ENCODE measurements around the gene GNPTG.
A peak's percentile ranks its signal among the peaks of the same experiment; 100 is the strongest.

GNPTG gene

DNA sequence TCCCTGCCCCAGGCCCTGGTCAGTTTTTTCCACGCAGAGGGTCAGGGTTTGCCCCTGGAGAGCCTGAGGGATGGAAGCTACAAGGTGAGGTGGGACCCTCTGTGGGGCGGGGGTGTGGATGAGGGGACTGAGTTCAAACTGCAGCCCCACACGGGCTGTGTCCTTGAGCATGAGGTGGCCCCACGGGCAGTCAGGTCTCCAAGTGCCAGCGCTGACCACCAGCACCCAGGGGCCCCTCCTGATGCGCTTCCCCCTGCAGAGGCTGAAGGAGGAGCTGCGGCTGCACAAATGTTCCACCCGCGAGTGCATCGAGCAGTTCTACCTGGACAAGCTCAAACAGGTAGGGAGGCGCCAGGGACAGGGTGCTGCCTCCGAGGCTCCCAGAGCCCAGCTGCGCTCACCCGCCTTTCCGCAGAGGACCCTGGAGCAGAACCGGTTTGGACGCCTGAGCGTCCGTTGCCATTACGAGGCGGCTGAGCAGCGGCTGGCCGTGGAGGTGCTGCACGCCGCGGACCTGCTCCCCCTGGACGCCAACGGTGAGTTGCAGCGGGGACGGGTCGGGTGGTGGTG is 4.4 kb upstream of the GNPTG start:
- DNase-seq (ENCODE audit: low read depth) = no peak

DNA sequence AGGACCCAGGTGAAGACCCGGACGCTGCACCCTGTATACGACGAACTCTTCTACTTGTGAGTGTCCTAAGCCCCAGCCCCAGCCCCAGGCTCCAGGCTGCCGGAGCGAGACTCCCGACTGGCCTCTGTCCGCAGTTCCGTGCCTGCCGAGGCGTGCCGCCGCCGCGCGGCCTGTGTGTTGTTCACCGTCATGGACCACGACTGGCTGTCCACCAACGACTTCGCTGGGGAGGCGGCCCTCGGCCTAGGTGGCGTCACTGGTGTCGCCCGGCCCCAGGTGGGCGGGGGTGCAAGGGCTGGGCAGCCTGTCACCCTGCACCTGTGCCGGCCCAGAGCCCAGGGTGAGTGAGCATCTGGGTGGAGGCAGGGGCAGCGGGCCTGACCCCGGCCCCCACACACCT is 3.8 kb upstream of the GNPTG start:
- no peak for DNase-seq (ENCODE audit: low read depth)

DNA sequence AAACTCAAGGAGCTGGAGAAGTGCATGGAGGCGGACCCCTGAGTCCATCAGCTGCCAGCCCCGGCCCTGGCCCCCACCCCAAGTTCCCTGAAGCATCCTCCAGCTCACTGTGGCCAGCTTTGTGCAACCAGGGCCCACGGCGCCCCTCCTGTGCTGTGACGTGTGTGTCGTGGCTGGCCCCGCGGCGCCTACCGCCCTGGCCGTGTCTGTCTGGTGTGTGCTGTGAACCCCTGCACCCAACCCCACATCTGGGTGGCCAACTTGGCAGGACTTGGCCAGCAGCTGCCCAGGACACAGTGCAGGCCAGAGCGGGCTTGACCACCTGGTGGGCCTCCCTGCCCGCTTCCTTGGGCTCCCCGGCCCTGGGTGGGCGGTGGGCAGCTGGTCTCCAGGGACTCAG is 3.3 kb upstream of the GNPTG start:
- DNase-seq (ENCODE audit: low read depth) = no peak

DNA sequence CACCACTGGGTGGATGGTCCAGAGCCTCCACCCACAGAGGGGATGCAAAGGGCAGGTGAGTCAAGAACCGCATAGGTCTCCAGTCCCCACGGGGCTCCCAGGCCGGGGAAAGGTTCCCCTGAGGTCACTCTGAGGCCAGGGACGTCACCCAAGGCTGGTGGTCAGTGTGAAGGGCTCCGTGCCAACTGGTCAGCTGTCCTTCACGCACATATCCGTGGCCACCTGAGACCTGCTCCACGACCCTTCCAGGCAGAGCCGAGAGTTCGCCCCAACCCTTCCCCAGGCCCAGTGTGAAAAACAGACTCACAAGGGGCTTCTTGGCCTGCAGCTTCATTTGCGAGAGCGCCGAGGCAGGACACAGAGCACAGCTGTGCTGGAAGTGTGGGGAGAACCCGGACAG is 2.8 kb upstream of the GNPTG start:
- DNase-seq (ENCODE audit: low read depth) = no peak

DNA sequence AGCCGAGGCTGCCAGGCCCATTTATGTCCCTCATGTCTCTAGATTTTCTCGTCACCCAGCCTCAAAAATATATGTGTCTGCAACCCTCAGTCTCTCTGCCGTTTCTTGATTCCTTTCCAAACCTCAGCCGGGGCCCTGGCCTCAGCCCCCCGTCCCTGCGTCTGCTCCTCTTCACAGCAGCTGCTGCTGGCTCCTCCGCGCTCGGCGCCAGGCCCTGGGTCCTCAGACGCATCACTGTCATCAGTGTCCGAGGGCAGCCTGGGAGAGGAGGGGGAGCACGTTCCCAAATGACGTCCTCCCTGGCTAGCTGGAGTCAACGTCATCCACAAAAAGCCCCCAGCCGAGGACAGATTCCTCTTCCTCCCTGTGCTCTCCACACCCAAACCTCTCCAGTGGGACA is 2.4 kb upstream of the GNPTG start:
- no peak for DNase-seq (ENCODE audit: low read depth)

DNA sequence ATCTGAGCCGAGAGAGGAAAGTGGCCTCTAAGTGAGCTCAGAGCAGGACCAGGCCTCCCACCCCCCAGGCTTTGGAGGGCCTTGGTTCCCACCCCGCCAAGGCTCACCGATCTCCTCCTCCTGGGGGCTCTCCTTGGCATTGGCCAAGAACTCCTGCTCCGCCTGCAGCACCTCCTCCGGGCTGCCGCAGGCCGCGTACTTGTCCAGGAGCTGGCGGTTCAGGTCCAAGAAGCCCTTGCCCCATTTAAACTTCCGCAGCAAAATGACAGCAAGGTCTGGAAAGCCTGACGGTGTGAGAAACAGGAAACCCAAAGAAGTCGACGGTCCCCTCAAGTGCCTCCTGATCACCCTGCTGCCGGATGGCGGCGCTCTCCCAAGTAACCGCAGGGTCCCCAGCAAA is 1.8 kb upstream of the GNPTG start:
- no peak for DNase-seq (ENCODE audit: low read depth)

DNA sequence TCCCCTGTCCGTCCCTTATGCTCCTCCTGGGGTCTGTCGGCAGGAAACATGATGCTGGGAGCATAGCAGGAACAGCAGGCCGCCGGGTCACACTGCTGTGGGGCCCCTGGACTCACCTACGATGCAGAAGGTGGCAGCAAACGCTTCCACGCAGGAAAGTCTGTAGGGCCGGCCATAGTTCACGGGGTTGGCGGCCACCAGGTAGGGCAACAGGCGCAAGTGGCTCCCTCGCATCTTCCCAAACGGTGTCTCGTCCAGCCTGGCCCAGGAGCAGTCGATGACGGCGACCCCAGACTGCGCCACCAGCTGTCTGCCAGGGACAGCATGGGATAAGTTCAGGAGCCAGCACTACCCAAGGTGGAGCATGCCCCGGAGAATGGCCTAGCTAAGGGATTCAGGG is 1.0 kb upstream of the GNPTG start:
- DNase-seq (ENCODE audit: low read depth) = no peak

DNA sequence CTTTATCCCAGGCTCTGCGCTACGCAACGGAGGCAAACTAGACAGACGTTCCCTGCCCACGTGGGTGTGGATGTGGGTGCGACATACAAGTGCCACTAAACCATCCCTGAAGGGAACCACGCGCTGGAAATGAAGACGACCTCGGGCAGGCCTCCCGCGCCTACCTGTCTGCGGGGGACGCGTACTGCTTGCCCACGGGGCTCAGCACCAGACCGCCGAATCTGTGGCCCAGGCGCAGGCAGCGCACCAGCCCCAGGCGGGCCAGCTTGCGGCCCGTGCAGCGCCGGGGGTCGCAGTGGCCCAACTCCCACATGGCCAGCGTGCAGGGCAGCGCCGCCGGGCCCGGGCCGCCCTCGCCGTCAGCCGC is 533 bp upstream of the GNPTG start:
- no peak for DNase-seq (ENCODE audit: low read depth)

DNA sequence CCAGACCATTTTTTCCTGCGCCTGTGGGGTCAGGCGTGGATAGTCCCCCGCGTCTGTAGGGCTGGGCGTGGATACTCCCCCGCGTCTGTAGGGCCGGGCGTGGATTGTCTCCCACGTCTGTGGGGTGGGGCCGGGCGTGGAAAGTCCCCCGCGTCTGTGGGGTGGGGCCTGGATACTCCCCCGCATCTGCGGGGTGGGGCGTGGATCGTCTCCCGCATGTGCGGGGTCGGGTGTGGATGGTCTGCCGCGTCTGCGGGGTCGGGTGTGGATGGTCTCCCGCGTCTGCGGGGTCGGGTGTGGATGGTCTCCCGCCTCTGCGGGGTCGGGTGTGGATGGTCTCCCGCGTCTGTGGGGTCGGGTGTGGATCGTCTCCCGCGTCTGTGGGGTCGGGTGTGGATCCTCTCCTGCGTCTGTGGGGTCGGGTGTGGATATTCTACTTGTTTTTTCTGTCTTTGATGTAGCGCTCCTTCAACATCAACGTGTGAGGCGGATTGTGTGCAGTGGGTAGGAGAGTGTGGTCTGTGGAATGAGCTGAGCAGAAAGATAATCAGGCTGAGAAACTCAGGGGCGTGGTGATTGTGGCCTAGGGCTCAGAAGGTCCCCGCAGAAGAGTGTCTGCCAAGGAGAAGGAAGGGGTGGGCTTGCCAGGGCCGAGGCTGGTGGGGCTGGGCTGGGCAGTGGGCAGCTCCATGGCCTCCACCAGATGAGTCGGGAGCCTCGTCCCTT is 3.2 kb downstream of the GNPTG start:
- DNase-seq (ENCODE audit: low read depth) = no peak

DNA sequence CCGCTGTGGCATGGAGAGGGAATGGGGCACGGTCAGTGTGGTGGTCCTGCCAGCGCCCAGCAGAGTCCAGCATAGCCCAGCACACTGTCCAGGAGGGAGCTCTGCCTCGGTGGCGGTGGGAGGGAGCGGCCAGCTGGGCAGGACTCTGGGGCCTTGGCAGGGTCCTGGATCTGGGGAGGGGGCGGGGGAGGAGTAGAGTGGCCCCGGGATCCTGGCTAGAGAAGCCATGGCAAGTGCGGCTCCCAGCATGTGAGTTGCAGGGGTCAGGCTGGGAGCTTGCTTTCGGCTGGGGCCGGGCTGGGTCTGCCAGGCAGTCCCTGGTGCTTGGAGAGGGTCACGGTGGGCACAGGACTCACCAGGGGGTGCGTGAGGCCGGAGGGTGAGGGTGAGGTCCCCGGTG is 3.9 kb downstream of the GNPTG start:
- no peak for DNase-seq (ENCODE audit: low read depth)

DNA sequence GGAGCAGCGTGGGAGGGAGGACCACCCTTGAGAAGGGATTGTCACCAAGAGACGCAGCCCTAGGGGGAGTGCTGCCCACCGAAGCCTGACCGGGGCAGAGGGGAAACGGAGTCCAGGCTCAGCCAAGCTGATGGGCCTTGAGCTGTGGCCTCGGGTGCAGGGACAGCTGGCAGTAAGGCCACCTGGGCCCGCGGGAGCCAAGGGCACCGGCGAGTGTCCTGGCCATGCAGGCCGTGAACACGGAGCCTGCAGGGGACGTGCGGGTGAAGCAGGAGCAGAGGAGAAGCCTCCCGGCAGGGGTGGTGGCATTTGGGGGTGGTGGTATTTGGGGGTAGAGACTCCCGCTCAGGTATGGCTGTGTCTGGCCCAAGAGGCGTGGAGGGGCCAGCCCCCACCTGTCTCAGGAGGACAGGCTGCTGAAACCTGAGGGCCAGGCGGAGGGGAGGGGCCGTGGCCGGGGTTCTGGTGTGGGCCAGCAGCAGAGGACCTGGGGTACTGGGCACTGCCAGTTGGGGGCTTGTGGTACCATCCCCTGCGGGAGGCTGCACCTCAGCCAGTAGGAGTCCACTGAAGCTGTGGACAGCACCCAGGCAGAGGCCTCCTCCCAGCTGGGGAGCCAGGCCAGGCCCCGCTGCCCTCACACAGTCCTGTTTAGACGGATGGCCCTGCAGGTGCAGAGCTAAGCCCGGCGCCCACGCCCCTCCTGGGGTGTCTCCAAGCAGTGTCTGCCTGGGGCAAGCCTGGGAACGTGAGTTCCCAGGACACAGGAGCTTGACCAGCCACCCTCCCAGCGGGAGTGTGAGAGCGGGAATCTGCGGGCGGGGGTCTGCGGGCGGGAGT is 4.5 kb downstream of the GNPTG start:
- no peak for DNase-seq (ENCODE audit: low read depth)

DNA sequence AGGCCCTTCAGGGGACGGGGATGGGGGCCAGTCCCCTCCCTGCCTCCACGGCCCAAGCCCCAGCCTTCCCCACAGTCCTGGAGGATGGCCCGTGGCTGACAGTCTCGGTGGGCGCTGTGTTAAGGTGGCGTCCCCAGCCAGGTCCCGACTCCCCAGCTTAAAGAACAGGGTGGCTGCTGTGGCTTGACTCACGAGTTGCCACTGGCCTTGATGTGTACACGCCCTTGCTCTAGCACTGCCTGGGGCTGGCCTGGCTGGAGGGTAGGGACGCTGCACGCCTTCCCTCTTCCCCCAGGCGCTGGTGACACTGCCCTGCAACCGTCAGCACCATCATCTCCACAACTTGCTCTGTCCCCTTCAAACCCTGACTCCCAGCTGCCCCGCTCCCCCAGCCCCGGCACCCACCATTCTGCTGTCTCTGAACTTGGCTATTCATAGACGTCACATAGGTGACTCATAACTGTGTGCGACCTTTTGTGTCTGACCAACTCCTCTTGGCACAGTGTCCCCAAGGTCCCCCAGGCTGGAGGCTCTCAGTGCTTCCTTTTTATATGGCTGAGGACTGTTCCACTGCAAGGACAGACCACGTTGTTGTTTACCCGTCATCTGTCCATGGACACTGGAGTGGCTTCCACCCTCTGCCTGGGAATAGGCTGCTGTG is 6.3 kb downstream of the GNPTG start:
- DNase-seq (ENCODE audit: low read depth) = no peak

DNA sequence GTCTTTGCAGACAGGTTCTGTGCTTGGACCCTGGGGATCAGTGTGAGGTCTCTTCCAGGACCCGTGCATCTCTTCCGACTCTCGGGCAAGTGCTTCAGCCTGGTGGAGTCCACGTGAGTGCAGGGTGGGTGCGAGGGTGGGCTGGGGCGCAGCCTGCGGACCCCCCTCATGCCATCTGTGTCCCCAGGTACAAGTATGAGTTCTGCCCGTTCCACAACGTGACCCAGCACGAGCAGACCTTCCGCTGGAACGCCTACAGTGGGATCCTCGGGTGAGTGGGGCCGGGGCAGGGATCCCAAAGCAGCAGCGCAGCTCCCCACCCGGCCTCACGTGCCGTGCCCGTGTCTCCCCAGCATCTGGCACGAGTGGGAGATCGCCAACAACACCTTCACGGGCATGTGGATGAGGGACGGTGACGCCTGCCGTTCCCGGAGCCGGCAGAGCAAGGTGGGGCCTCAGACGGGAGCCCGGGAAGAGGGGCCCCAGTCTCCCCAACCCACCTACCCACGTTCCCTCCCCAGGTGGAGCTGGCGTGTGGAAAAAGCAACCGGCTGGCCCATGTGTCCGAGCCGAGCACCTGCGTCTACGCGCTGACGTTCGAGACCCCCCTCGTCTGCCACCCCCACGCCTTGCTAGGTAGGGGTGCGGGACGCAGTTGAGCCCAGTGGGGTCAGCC is 10.1 kb downstream of the GNPTG start:
- DNase-seq (ENCODE audit: low read depth) = no peak

DNA sequence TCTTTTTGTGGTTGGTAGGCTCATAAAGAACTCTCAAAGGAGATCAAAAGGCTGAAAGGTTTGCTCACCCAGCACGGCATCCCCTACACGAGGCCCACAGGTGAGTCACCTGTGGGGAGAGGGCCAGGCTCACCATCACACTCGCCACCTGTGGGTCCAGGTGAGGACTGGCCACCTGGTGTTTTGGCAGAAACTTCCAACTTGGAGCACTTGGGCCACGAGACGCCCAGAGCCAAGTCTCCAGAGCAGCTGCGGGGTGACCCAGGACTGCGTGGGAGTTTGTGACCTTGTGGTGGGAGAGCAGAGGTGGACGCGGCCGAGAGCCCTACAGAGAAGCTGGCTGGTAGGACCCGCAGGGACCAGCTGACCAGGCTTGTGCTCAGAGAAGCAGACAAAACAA is 11.1 kb downstream of the GNPTG start:
- DNase-seq (ENCODE audit: low read depth) = no peak

DNA sequence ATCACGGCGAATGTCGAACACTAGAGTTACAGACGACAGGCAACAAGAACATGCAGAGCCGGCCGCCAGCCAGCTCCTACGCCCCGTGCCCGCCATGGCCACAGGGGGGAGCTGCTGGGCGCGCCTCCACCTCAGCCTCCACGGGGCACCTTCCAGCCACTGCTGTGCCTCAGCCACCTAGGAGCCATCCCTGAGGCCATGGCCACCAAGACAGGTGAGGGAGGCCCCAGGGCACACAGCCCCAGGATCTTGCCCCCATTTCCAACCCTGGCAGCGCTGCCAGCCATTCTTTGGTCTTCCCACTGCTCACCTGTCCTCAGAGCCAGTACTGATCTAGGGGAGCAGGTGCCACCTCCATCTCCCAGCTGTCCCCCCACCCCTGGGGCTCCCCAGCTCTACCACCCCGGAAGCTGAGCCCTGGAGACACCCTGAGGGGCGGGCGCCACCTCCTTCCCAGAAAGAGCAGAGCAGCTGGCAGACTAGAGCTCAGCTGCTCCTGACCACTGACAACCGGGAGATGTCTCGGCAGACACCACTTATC is 11.8 kb downstream of the GNPTG start:
- peak; percentile 46 for DNase-seq (ENCODE audit: low read depth)

DNA sequence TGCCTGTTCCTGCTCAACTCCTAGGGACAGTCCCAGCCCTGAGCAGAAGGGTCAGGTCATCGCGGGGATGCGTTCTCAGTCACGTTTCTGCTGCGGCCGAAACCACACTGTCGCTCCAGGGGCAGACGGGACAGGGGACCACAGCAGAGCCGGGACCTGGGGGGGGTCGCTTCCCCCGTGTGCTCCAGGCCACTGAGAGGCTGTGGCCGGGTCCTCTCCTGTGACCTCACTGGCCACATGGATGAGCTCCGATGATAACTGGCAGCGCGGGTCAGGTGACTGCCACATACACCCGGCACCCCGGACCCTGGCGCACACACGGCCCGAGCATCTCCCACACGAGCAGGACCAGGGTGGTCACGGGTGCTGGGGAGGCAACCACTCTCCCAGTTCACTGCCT is 12.8 kb downstream of the GNPTG start:
- no peak for DNase-seq (ENCODE audit: low read depth)

DNA sequence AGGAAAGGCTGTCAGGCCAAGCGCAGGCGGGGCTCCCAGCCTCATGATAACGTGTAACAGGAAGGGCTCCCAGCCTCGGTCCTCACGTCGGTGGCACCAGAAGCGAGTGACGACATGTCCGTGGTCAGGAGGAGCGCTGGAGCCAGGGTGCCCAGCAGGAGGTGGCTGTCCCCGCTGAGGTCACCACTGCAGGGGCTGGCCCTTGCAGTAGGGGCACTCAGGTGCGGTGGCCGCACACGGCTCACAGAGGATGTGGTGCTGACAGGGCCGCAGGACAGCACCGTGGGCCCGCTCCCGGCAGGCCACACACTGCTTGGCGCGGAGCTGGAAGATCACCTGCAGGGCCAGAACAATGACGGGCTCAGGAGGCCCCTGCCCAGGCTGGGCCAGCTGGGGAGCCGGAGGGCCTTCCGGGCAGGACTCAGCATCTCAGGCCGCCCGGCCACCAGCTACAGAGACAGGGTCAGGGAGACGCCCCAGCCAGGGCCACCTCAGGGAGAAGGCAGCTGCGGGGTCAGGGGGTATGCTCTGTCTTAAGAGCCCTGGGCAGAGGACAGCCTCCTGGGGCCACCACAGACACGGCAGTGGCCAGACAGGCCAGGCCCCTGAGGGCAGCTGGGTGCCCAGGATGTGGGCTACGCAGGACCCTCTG is 14.5 kb downstream of the GNPTG start:
- no peak for DNase-seq (ENCODE audit: low read depth)

DNA sequence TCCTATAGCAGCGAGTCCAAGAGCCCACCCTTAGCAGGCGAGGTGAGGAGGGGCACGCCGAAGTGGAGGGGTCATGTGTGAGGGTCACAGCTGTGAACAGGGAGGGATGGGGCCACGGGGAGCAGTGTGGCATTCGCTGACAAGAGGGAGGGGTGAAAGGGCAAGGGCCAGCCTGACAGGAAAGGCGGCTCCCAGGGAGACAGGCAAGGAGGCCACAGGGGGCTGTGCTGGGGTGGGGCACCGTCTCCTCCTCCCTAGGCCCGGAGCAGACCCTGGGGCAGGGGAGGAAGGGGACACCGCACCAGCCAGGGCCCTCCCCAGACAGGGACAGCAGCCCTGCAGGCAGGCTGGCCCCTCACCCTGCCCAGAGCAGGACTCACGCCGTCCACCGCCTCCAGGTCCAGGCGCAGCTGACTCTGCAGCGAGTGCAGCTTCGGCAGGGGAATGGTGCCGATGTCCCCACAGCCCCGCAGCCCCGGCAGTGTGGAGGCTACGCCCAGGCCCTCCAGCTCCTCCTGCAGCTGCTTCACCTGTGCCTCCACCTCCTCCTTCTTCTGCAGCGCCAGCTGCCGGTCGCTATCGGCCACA is 15.1 kb downstream of the GNPTG start:
- no peak for DNase-seq (ENCODE audit: low read depth)

DNA sequence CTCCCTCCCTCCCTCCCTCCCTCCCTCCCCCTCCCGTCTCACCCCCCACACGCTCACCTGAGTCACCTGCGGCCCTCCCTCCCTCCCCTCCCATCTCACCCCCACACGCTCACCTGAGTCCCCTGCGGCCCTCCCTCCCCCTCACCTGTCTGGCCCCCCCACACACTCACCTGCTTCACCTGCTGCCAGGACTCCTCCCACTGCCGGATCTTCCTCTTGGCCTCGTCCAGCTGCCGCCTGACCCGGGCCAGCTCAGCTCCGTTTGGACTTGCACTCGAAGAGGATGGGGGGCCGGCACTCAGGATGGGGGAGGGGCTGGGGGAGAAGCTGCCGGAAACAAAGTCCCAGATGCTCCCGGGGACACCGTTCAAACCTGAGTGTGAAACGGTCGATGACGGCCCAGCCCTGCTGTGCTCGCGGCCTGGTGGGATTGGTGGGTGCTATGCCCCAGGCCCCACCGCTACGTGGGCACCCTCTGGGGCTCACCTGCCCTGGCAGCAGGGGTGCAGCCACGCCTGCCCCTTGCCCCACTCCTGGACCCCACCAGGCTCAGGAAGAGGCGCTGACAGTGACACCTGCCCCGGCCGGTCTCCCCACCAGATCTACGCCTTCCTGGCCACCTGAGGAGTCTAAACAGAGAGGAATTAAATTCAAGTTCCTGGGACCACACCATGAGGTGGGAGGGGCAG is 15.9 kb downstream of the GNPTG start:
- DNase-seq (ENCODE audit: low read depth) = no peak
